Measurements from ENCODE around the gene NSD2. TPM values are rescaled to one million over a fixed set of nuclear protein-coding genes. Genes with fewer than 3 reads are reported as not detected.
A peak's percentile ranks its signal among the peaks of the same experiment; 100 is the strongest.

NSD2 gene
- total and polyA plus RNA-seq, 9 of the 15 experiments (the other 6 are each of a cell fraction or from before 2014, with no cell fraction given) = 6.4 to 126 (median 58.8) TPM

DNA sequence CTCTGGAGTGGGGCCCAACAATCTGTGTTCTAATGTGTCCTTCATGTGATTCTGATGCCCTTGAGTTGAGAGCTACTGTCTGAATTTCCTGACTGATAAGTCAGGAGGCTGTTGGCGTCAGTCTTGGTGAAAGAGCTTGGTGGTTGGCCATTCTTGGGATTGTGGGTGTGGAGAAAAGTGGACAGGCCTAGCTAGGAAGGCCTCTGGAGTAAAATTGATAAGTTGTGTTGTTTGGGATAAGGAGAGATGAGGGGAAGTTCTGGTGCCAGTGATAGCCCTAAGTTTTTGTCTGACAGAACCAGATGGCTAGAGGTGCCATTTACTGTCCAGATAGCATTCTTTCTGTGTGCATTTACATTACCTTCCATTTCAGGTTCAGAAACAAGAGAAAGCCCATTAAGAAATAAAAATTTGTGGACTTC is 11.7 kb downstream of the NSD2 start (continued):
- TF ChIP-seq SMARCC2 (IDR thresholded peaks at IDR 0.05; ENCODE audit: low read depth) = peak; percentile 84
- TF ChIP-seq SPI1 (IDR thresholded peaks at IDR 0.05; ENCODE audit: borderline replicate concordance, low read depth, low read length) = peak; percentile 30; the same call in 1 of the 2 replicates
- peak; percentile 86 for TF ChIP-seq ELF4 (CRISPR knock-in tag; IDR thresholded peaks at IDR 0.05)
- peak; percentile 96 for TF ChIP-seq MTA2 (IDR thresholded peaks at IDR 0.05; ENCODE audit: low read depth)
- TF ChIP-seq, protein P1, sequence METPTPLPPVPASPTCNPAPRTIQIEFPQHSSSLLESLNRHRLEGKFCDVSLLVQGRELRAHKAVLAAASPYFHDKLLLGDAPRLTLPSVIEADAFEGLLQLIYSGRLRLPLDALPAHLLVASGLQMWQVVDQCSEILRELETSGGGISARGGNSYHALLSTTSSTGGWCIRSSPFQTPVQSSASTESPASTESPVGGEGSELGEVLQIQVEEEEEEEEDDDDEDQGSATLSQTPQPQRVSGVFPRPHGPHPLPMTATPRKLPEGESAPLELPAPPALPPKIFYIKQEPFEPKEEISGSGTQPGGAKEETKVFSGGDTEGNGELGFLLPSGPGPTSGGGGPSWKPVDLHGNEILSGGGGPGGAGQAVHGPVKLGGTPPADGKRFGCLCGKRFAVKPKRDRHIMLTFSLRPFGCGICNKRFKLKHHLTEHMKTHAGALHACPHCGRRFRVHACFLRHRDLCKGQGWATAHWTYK (CRISPR knock-in tag; IDR thresholded peaks at IDR 0.05) = no peak
- TF ChIP-seq ZNF561 (CRISPR knock-in tag; conservative IDR thresholded peaks at IDR 0.05) = no peak
- TF ChIP-seq, protein P2, sequence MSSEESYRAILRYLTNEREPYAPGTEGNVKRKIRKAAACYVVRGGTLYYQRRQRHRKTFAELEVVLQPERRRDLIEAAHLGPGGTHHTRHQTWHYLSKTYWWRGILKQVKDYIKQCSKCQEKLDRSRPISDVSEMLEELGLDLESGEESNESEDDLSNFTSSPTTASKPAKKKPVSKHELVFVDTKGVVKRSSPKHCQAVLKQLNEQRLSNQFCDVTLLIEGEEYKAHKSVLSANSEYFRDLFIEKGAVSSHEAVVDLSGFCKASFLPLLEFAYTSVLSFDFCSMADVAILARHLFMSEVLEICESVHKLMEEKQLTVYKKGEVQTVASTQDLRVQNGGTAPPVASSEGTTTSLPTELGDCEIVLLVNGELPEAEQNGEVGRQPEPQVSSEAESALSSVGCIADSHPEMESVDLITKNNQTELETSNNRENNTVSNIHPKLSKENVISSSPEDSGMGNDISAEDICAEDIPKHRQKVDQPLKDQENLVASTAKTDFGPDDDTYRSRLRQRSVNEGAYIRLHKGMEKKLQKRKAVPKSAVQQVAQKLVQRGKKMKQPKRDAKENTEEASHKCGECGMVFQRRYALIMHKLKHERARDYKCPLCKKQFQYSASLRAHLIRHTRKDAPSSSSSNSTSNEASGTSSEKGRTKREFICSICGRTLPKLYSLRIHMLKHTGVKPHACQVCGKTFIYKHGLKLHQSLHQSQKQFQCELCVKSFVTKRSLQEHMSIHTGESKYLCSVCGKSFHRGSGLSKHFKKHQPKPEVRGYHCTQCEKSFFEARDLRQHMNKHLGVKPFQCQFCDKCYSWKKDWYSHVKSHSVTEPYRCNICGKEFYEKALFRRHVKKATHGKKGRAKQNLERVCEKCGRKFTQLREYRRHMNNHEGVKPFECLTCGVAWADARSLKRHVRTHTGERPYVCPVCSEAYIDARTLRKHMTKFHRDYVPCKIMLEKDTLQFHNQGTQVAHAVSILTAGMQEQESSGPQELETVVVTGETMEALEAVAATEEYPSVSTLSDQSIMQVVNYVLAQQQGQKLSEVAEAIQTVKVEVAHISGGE (CRISPR knock-in tag; IDR thresholded peaks at IDR 0.05) = peak in 1 of 3 experiments; percentile 76; a peak in 2 of 6 replicates
- TF ChIP-seq HDAC1 (IDR thresholded peaks at IDR 0.05) = peak in 1 of 2 experiments; percentile 89; a peak in 2 of 4 replicates
- TF ChIP-seq, protein P3, sequence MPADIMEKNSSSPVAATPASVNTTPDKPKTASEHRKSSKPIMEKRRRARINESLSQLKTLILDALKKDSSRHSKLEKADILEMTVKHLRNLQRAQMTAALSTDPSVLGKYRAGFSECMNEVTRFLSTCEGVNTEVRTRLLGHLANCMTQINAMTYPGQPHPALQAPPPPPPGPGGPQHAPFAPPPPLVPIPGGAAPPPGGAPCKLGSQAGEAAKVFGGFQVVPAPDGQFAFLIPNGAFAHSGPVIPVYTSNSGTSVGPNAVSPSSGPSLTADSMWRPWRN (IDR thresholded peaks at IDR 0.05; ENCODE audit: low read depth) = peak; percentile 41; the same call in 1 of the 2 replicates
- TF ChIP-seq ZNF639 (CRISPR knock-in tag; conservative IDR thresholded peaks at IDR 0.05 in 1 of 2, IDR thresholded peaks at IDR 0.05 in 1 of 2) = peak in 1 of 2 experiments; percentile 84; a peak in 2 of 4 replicates
- TF ChIP-seq CTBP1 (IDR thresholded peaks at IDR 0.05; ENCODE audit: borderline replicate concordance) = peak; percentile 87
- peak; percentile 98 for TF ChIP-seq TAL1 (IDR thresholded peaks at IDR 0.05)
- TF ChIP-seq NFXL1 (CRISPR knock-in tag; IDR thresholded peaks at IDR 0.05) = no peak

Data from K562 (cell line).